Hindlimb muscle (tissue), 1 donor: Measurements from ENCODE around the gene PTPRO. TPM values are rescaled to one million over a fixed set of nuclear protein-coding genes. Genes with fewer than 3 reads are reported as not detected.

Source experiments
- DNase-seq: peaks from one replicate; pipeline ENCODE4 v3.0.0-alpha.2; 2013
- polyA plus RNA-seq: library from polyadenylated mRNA; unstranded; fragments of 120-200 nt; gene quantifications from one replicate; pipeline ENCODE4 v1.2.1, GENCODE V29; 2013; ENCODE audit not compliant: insufficient read length

PTPRO gene
- polyA plus RNA-seq, 1 donor: 1.9 TPM

- DNase-seq: no peak
Observed at GRCh38 chr12:15355766-15356165, 33.5 kb downstream of the PTPRO start.

- no peak for DNase-seq
Observed at GRCh38 chr12:15356951-15357364, 34.6 kb downstream of the PTPRO start.

- no peak for DNase-seq
Observed at GRCh38 chr12:15364221-15365160, 42.2 kb downstream of the PTPRO start.

DNA sequence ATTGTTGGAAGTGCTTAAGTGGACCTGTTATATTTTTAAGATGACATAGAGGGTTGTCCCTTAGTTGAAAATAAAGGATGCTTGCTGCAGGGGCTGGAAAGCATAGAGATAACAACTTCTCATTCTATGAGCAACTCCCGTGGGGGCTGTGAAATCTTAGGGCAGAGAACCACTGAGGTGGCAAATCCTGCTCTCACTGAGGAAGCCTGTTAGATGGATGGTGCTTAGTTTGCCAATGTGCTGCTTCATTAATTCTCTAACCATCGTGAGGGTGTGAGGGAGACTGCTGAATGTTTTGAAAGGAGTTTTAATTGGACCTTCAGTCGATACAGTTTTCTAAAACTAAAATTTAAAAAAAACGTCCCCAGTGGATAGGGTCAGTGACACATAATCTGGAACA lies 46.5 kb downstream of the PTPRO start:
- DNase-seq: no peak

DNA sequence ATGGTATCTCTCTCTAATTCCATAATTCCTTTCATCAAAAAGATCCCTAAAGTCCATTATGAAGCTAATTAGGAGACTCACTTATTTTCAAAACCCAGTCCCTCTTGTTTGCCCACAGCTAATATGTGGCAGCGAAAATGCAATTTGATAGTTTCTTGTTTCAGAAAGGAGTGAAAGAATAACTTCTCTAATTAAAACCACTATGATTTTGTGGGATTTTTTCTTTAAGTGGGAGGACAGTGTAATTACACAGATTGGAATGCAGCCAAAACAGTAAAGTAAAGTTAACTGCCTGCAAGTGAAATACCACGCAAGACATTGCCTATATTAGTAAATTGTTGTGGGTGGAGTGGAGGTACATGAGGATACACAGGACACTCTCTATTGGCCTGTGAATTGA lies 50.0 kb downstream of the PTPRO start:
- DNase-seq: no peak

DNA sequence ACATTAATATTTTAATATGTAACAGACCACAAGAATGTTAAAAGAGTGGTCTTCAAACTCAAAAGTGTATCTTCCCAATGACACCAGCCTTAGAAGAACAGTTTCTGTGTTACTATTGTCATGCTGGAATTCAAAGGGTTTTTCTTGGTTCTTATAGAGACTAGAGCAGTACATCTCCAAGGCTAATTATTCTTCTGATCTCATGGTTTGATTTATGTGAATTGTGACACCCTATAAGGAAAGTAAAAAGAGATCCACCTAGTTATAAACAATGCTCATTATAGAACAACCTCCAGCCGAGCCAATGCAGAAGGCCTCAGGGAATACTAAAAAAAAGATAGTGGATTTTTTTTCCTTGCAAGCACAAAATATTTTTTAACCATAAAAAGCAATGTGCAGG lies 65.5 kb downstream of the PTPRO start:
- DNase-seq: no peak

DNA sequence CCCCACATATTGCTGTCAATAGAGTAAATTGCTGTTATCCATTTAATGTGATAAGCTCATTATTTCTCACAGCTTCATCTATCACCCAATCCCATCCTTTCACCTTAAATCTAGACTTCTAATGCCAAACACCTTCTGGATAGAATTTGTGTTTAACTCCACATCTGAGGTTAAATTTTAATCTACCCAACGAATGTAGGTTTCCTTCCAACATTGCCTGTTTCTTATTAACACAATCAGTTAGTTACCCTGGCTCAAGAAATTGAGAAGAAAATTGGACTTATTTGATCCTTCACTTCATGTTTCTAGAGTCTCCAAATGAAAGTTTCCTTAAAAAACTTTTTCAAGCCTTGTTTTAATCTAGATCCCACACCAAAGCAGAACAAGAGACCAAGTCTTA lies 67.3 kb downstream of the PTPRO start:
- no peak for DNase-seq

DNA sequence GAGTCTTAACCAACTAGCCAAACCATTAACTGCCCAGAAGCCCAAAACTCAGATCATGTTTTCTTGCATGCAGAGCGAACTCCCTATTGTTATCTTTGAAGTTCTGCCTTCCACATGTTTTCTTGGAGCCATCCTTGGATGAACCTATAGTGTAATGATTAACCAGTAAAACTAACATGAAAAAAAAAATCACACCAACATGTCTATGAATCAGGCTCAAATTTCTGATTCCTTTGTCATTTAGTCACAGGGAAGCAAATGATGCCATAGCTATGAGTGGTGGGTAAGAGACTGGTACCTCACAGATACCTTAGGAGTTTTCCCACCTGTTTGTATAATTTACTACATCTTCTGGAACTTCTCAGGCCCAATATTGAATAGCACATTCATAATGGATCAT lies 70.7 kb downstream of the PTPRO start:
- no peak for DNase-seq

GRCh38 chr12:15393995-15394394 lies 71.7 kb downstream of the PTPRO start:
- DNase-seq: no peak

DNA sequence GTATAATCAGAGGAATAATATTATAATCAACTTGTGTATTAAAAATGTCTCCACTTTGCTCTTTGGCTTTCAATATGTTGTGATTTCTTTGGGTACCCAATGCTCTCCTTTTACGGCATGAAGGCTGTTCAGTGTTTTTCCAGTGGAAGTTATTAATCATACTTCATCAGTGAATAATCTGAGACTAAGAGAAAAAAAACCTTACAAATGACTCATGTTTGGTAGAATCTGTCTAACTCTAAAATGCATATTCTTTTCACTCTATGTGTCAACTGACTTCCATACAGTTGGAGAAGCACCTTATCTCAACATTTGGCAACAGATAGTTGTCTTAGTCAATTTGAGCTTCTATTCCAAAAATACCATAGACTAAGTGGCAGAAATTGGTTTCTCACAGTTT lies 82.2 kb downstream of the PTPRO start:
- DNase-seq: no peak

DNA sequence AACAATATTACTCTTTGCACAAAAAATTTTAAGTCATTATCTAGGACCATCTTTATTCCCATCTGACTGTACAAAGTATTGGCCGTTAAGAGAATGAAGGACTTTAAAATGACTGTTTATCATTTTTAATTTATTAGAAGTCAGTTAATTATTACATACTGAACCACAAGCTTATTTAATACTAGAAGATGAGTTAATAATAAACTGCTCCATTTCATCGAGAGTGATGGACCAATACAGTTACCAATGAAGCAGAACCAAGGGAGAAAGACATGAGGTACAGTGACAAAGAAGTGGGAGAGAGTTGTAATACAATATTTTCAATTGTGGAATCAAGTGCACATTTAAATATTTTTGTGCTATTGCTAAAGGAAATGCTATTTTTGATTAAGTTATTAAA lies 83.3 kb downstream of the PTPRO start:
- no peak for DNase-seq

- DNase-seq: no peak
Observed at GRCh38 chr12:15407025-15407424, 84.7 kb downstream of the PTPRO start.

DNA sequence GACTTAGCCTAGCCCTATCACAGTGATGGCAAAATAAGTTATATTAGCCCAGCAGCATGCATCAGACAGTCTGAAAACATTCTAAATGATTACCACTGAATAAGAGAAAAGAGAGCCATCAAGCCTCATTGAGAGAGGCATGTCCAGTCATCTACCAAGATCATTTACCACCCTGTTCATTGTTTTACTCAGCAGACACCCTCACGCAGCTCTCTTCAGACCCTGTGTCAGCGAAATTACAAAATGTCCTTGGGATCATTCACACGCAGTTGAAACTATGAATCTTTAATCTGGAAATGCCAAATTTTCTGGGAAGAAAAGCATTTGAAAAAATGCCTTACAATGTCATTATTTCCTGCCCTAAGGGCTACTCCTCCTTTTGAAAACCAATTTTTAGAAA lies 89.5 kb downstream of the PTPRO start:
- no peak for DNase-seq

- DNase-seq: no peak
Observed at GRCh38 chr12:15417691-15418090, 95.4 kb downstream of the PTPRO start.

- no peak for DNase-seq
Observed at GRCh38 chr12:15423629-15424028, 101.3 kb downstream of the PTPRO start.

GRCh38 chr12:15427913-15428312 lies 105.6 kb downstream of the PTPRO start:
- no peak for DNase-seq

GRCh38 chr12:15428632-15429031 lies 106.3 kb downstream of the PTPRO start:
- peak; percentile 1 for DNase-seq

- no peak for DNase-seq
Observed at GRCh38 chr12:15429262-15429661, 107.0 kb downstream of the PTPRO start.

DNA sequence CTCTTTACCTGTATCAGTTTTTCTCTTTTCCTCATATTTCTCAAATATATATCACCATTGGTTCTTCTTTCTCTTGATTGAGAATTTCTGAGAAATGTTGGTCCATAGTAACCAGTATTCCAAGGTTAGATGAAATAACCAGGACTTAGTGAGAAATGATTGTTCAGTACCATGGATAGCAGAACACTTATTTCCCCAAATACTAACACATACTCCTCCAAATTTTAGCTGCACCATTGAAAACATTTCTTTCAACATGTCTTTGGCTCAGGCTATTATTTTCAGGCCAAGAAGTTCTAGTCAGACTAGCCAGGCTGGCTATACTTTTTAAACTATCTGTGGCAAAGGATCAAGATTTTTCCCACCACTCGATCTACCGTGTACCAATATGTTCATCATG lies 113.3 kb downstream of the PTPRO start:
- DNase-seq: no peak

- no peak for DNase-seq
Observed at GRCh38 chr12:15439459-15439858, 117.2 kb downstream of the PTPRO start.

DNA sequence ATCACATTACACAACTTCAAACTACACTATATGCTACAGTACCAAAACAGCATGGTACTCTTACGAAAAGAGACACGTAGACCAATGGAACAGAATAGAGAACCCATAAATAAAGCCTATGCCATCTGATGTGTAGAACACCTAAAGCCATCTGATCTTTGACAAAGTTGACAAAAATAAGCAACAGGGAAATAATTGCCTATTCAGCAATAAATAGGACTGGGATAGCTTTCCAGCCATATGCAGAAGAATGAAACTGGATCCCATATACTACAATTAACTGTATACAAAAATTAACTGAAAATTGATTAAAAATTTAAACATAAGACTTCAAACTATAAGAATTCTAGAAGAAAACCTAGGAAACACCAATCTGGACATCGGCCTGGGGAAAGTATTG lies 120.7 kb downstream of the PTPRO start:
- DNase-seq: no peak

GRCh38 chr12:15443611-15444010 lies 121.3 kb downstream of the PTPRO start:
- no peak for DNase-seq

DNA sequence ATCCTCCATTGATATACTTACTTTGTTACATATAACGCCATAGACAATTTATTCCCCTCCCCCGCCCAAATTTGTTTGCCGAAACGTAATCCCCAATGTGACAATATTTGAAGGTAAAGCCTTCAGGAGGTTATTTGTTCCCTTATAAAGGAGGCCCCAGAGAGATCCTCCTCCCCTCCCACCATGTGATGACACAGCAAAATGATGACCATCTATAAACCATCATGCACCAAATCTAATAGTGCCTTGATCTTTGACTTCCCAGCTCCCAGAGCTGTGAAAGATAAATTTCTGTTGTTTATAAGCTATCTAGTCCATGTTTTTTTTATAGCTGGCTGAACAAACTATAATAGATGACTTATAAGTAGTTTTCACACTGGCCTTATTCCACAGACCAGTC lies 122.2 kb downstream of the PTPRO start:
- no peak for DNase-seq

- no peak for DNase-seq
Observed at GRCh38 chr12:15446807-15447206, 124.5 kb downstream of the PTPRO start.

GRCh38 chr12:15453613-15454012 lies 131.3 kb downstream of the PTPRO start:
- DNase-seq: no peak
